ENCODE data around the gene MXRA7.
"Not testable (repeated sequence)": the region's sequence is repeated elsewhere in the genome, so short reads cannot be mapped to it uniquely, and the experiment has no call there.

The MXRA7 gene

GRCh38 chr17:76641501-76641900 lies 69.3 kb downstream of the MXRA7 start:
- no peak for DNase-seq

DNA sequence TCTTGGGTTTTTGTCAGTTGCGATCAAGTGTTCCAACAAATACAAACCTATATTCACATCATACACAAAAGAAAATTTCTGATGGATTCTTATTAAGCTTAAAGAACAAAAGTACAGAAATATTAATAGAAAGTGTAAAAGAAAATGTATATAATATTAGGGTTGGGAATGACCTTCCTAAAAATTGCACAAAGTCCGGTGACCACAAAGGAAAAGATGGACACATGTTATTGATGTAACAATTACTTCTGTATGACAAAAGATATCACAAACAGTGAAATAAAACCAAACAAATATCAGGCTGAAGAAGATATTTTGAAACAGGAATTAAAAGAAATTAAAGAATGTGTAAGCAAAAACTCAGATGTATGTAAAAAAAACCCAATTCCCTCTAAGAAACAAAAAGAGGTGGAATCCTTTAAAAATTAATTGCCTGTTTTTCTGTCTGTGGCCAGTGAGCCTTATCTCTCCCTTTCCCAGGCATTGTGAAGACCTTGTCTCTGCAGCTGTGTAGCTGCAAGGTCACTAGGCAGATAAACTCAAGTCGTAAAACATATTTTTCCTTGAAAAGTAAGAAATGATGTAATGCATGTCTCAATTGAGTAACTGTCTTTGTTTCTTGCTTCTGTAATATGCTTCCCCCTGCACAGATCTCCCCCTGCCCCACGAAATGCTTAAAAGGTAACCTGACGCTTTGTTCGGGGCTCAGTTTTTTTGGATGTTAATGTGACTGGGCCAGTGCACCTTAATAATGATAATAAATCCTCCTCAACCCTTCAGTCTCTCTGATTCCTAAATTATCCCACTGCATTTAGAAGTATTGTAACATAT lies 70.0 kb downstream of the MXRA7 start:
- DNase-seq: no peak

DNA sequence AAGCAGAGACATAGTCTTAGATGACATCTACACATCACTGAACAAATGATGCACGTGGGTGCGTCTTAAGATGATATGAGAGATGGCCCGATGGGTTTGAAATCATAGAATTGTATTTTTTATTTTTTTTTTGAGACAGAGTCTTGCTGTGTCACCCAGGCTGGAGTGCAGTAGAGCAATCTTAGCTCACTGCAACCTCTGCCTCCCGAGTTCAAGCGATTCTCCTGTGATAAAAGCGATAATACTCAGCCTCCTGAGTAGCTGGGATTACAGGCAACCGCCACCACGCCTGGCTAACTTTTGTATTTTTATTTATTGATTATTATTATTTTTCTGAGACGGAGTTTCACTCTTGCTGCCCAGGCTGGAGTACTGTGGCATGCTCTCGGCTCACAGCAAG lies 72.5 kb downstream of the MXRA7 start:
- DNase-seq: no peak

- not testable (repeated sequence) for DNase-seq
Measured at GRCh38 chr17:76636486-76637206, 74.1 kb downstream of the MXRA7 start.

- no peak for DNase-seq
Measured at GRCh38 chr17:76635659-76636360, 75.0 kb downstream of the MXRA7 start.

DNA sequence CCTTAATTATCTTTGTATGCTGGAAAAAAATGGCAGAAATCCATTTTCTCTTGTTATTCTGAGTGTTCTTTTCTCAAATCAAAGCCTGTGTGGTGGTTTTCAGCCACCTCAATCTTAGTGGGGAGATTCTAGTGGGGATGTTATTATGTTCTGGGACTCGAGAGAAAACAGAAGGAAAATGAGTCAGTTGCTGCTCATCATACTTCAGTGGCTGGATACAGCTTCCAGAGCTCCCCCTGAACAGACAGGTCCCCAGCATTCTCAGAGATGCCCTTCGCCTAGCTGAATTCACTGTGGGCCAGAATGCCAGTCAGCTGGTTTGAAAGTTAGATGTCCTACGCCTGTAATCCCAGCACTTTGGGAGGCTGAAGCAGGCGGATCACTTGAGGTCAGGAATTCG lies 75.7 kb downstream of the MXRA7 start:
- no peak for DNase-seq

DNA sequence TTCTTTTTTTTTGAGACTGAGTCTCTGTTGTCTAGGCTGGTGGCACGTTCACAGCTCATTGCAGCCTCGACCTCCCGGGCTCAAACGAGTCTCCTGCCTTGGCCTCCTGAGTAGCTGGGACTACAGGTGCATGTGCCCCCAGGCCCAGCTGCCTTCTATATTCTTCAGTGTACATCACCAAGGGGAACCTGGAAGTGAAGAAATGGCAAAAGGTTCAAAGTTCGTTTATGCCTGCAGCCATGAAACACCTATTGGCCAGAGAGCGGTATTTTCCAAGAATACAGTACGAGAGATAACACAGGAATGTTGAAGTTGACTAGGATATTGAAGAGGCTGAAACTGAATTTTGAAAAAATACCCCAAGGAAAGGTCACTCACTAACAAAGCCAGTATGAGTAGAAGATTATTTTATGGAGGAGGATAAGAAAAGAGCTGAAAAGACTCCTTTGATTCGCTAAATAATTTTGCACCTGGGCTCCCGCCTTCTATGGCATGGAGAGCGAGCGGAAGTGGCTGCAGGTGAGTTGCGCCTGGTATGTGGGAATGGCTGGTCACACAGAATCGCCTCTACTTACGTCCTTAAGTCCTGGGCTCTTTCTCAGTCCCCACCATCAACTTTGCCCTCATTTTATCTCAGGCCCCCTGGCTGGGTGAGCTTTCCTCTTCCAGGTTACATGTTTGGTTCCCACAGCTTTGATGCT lies 77.0 kb downstream of the MXRA7 start:
- DNase-seq: no peak

DNA sequence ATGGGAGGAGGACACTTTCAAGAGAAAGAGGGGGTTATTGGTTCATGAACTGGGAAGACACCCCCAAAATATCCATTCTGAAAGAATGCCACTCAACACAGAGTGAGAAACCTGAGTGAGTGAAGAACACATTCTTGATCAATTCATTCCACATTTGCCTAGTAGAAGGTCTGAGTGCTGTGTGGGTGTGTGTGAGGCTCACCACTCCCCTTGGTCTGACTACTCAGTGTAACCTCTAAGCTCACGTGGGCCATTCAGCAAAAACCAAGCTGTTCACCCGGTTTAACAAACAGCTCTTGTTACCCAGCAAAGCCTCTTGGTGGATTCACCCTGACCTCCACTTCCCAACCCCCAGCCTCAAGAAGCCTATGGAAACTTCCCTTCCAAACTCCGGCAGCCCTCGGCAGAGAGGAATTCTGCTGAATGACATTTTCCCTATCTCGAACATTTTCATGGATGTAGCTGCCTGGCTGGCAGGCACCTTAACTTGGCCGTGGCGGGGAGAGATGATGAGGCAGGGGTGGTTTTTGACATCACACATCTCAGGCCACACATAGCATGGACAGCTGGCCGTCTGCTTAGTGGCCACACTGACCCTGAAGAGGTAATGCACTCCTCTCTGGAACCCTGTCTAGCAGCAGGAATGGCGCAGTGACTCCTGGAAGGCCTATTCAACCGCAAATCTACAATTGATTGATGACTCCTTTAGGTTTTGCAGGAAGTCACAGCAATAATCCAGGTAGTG lies 78.8 kb downstream of the MXRA7 start:
- no peak for DNase-seq

DNA sequence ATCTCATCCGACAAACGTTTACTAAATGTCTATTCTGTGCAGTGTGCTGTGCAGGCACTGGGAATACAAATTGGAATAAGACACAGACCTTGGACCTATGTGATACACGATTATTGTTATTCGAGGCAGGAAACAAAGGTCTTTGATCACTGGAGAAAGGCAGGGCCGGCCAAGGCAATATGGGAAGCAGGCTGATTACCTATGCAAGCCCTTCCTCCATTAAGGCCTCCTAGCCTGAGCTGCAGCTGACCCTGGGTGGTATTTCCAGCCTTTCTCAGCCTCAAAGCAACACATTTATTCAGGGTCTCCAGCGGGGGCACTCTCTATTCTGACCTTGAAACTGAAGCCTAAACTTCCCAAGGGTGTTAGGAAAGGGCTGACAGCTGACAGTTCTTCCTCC lies 80.6 kb downstream of the MXRA7 start:
- no peak for DNase-seq

Data from NCI-H1105 treated with DMSO at 0.1 percent for 48 hours (cell line).